Measurements from ENCODE around the gene GTF3C5.
"Not testable (repeated sequence)": the region's sequence is repeated elsewhere in the genome, so short reads cannot be mapped to it uniquely, and the experiment has no call there.

GTF3C5 gene

GRCh38 chr9:133058071-133058470, 27.3 kb downstream of the GTF3C5 start:
- 90% methylated on average over 7 of the region's 7 CpGs for WGBS
- Histone ChIP-seq H3K4me3 (ENCODE audit: low read length) (no peak overlapping the region), H3K4me1 (ENCODE audit: insufficient read depth, low read length) (peaks cover 14% of the 10 kb centered on the region), H3K27ac (ENCODE audit: low read depth, low read length) (no peak overlapping the region), H3K36me3 (ENCODE audit: insufficient read depth, low read length) (peaks cover 54% of the 10 kb centered on the region), H3K9ac (ENCODE audit: low read depth, low read length) (no peak overlapping the region), H3K27me3 (ENCODE audit: insufficient read depth, low read length) (no peaks in the 10 kb centered on the region), H3K9me3 (ENCODE audit: insufficient read depth, low read depth, low read length) (no peaks in the 10 kb centered on the region)

- peaks cover 14% of the 10 kb centered on the region for H3K4me1 ChIP-seq (ENCODE audit: insufficient read depth, low read length)
- no peak overlapping the region for H3K27ac ChIP-seq (ENCODE audit: low read depth, low read length)
- WGBS, result 92% methylated on average over 12 of the region's 12 CpGs
- H3K4me3 ChIP-seq (ENCODE audit: low read length), result no peak overlapping the region
- H3K9me3 ChIP-seq (ENCODE audit: insufficient read depth, low read depth, low read length), result no peaks in the 10 kb centered on the region
- no peaks in the 10 kb centered on the region for H3K27me3 ChIP-seq (ENCODE audit: insufficient read depth, low read length)
- no peak overlapping the region for H3K9ac ChIP-seq (ENCODE audit: low read depth, low read length)
- peaks cover 48% of the 10 kb centered on the region for H3K36me3 ChIP-seq (ENCODE audit: insufficient read depth, low read length)
Measured at GRCh38 chr9:133058550-133059320, 27.9 kb downstream of the GTF3C5 start.

- no peak overlapping the region for H3K9ac ChIP-seq (ENCODE audit: low read depth, low read length)
- H3K27ac ChIP-seq (ENCODE audit: low read depth, low read length), result no peak overlapping the region
- H3K27me3 ChIP-seq (ENCODE audit: insufficient read depth, low read length), result no peaks in the 10 kb centered on the region
- no peaks in the 10 kb centered on the region for H3K9me3 ChIP-seq (ENCODE audit: insufficient read depth, low read depth, low read length)
- peaks cover 14% of the 10 kb centered on the region for H3K4me1 ChIP-seq (ENCODE audit: insufficient read depth, low read length)
- H3K4me3 ChIP-seq (ENCODE audit: low read length), result no peak overlapping the region
- peaks cover 39% of the 10 kb centered on the region for H3K36me3 ChIP-seq (ENCODE audit: insufficient read depth, low read length)
- WGBS, result 32% methylated on average over 7 of the region's 7 CpGs
Measured at GRCh38 chr9:133059623-133060022, 28.8 kb downstream of the GTF3C5 start.

GRCh38 chr9:133060417-133060841, 29.6 kb downstream of the GTF3C5 start:
- no peaks in the 10 kb centered on the region for H3K27me3 ChIP-seq (ENCODE audit: insufficient read depth, low read length)
- no peak overlapping the region for H3K9ac ChIP-seq (ENCODE audit: low read depth, low read length)
- peaks cover 31% of the 10 kb centered on the region for H3K36me3 ChIP-seq (ENCODE audit: insufficient read depth, low read length)
- H3K9me3 ChIP-seq (ENCODE audit: insufficient read depth, low read depth, low read length), result no peaks in the 10 kb centered on the region
- H3K27ac ChIP-seq (ENCODE audit: low read depth, low read length), result no peak overlapping the region
- H3K4me3 ChIP-seq (ENCODE audit: low read length), result no peak overlapping the region
- peaks cover 14% of the 10 kb centered on the region for H3K4me1 ChIP-seq (ENCODE audit: insufficient read depth, low read length)
- 13% methylated on average over 4 of the region's 6 CpGs for WGBS

GRCh38 chr9:133061019-133061763, 30.4 kb downstream of the GTF3C5 start:
- peak overlapping the region; percentile 52; the same call in 1 of the 2 replicates for H3K27ac ChIP-seq (ENCODE audit: low read depth, low read length)
- not testable (repeated sequence) for H3K4me3 ChIP-seq (ENCODE audit: low read length); H3K27me3 ChIP-seq (ENCODE audit: insufficient read depth, low read length); H3K9me3 ChIP-seq (ENCODE audit: insufficient read depth, low read depth, low read length)
- peaks cover 14% of the 10 kb centered on the region for H3K4me1 ChIP-seq (ENCODE audit: insufficient read depth, low read length)
- WGBS, result 59% methylated on average over 14 of the region's 14 CpGs
- peak overlapping the region; percentile 33; the same call in 1 of the 2 replicates for H3K9ac ChIP-seq (ENCODE audit: low read depth, low read length)
- H3K36me3 ChIP-seq (ENCODE audit: insufficient read depth, low read length), result peaks cover 23% of the 10 kb centered on the region

- H3K4me3 ChIP-seq (ENCODE audit: low read length); H3K9me3 ChIP-seq (ENCODE audit: insufficient read depth, low read depth, low read length); H3K27me3 ChIP-seq (ENCODE audit: insufficient read depth, low read length): not testable (repeated sequence)
- whole genome bisulfite sequencing, result 83% methylated on average over 1 of the region's 9 CpGs
- peaks cover 18% of the 10 kb centered on the region for H3K36me3 ChIP-seq (ENCODE audit: insufficient read depth, low read length)
- H3K4me1 ChIP-seq (ENCODE audit: insufficient read depth, low read length), result peaks cover 14% of the 10 kb centered on the region
- peak within 1 kb of the TSS; percentile 33; the same call in 1 of the 2 replicates for H3K9ac ChIP-seq (ENCODE audit: low read depth, low read length)
- H3K27ac ChIP-seq (ENCODE audit: low read depth, low read length), result peak within 1 kb of the TSS; percentile 52; the same call in 1 of the 2 replicates
Measured at GRCh38 chr9:133061764-133062145, 31.0 kb downstream of the GTF3C5 start, which contains the start of gene CEL. Gene CEL (plus strand): TSS chr9:133061981. CDS start chr9:133062003, 22 bp downstream.

GRCh38 chr9:133062569-133062968, 31.8 kb downstream of the GTF3C5 start:
- not testable (repeated sequence) for H3K4me3 ChIP-seq (ENCODE audit: low read length); H3K27me3 ChIP-seq (ENCODE audit: insufficient read depth, low read length); H3K9me3 ChIP-seq (ENCODE audit: insufficient read depth, low read depth, low read length); H3K9ac ChIP-seq (ENCODE audit: low read depth, low read length); H3K27ac ChIP-seq (ENCODE audit: low read depth, low read length); H3K36me3 ChIP-seq (ENCODE audit: insufficient read depth, low read length)
- 84% methylated on average over 2 of the region's 8 CpGs for WGBS
- peaks cover 14% of the 10 kb centered on the region for H3K4me1 ChIP-seq (ENCODE audit: insufficient read depth, low read length)

- Histone ChIP-seq H3K4me1 (ENCODE audit: insufficient read depth, low read length) (peaks cover 14% of the 10 kb centered on the region), H3K27me3 (ENCODE audit: insufficient read depth, low read length) (no peaks in the 10 kb centered on the region), H3K9ac (ENCODE audit: low read depth, low read length) (no peak overlapping the region), H3K27ac (ENCODE audit: low read depth, low read length) (no peak overlapping the region), H3K9me3 (ENCODE audit: insufficient read depth, low read depth, low read length) (no peaks in the 10 kb centered on the region), H3K4me3 (ENCODE audit: low read length) (no peak overlapping the region), H3K36me3 (ENCODE audit: insufficient read depth, low read length) (peaks cover 5% of the 10 kb centered on the region)
- 97% methylated on average over 8 of the region's 8 CpGs for WGBS
Measured at GRCh38 chr9:133063159-133063499, 32.3 kb downstream of the GTF3C5 start.

GRCh38 chr9:133063500-133064231, 32.9 kb downstream of the GTF3C5 start:
- no peaks in the 10 kb centered on the region for H3K36me3 ChIP-seq (ENCODE audit: insufficient read depth, low read length)
- peaks cover 14% of the 10 kb centered on the region for H3K4me1 ChIP-seq (ENCODE audit: insufficient read depth, low read length)
- H3K9ac ChIP-seq (ENCODE audit: low read depth, low read length), result no peak overlapping the region
- WGBS, result 91% methylated on average over 14 of the region's 14 CpGs
- no peaks in the 10 kb centered on the region for H3K9me3 ChIP-seq (ENCODE audit: insufficient read depth, low read depth, low read length)
- no peaks in the 10 kb centered on the region for H3K27me3 ChIP-seq (ENCODE audit: insufficient read depth, low read length)
- no peak overlapping the region for H3K27ac ChIP-seq (ENCODE audit: low read depth, low read length)
- no peak overlapping the region for H3K4me3 ChIP-seq (ENCODE audit: low read length)

- H3K36me3 ChIP-seq (ENCODE audit: insufficient read depth, low read length), result no peaks in the 10 kb centered on the region
- H3K27ac ChIP-seq (ENCODE audit: low read depth, low read length), result no peak overlapping the region
- no peak overlapping the region for H3K4me3 ChIP-seq (ENCODE audit: low read length)
- no peak overlapping the region for H3K9ac ChIP-seq (ENCODE audit: low read depth, low read length)
- WGBS, result 96% methylated on average over 30 of the region's 30 CpGs
- peaks cover 12% of the 10 kb centered on the region for H3K4me1 ChIP-seq (ENCODE audit: insufficient read depth, low read length)
- H3K27me3 ChIP-seq (ENCODE audit: insufficient read depth, low read length), result no peaks in the 10 kb centered on the region
- no peaks in the 10 kb centered on the region for H3K9me3 ChIP-seq (ENCODE audit: insufficient read depth, low read depth, low read length)
Measured at GRCh38 chr9:133064241-133065069, 33.7 kb downstream of the GTF3C5 start.
